Colonic mucosa (tissue), 4 donors: ENCODE results near the gene AGAP1. TPM values are rescaled to one million over a fixed set of nuclear protein-coding genes. Genes with fewer than 3 reads are reported as not detected.

Experiments
- DNase-seq: peaks from one replicate; pipeline ENCODE4 v3.0.0-alpha.2; 2020
- H3K27ac ChIP-seq: fragments of 200-600 bp; one replicate; pipeline ENCODE4 v1.8.0; 2021
- H3K27me3 ChIP-seq: fragments of 200-600 bp; one replicate; pipeline ENCODE4 v1.8.0; 2021
- H3K36me3 ChIP-seq: fragments of 200-600 bp; one replicate; pipeline ENCODE4 v1.8.0; 2021
- H3K4me1 ChIP-seq: fragments of 200-600 bp; one replicate; pipeline ENCODE4 v1.8.0; 2021; ENCODE audit warnings: mild to moderate bottlenecking
- H3K4me3 ChIP-seq: fragments of 200-600 bp; one replicate; pipeline ENCODE4 v1.8.0; 2021
- H3K9ac ChIP-seq, 2 donors: one replicate each; pipeline ENCODE4 v1.7.0; 2013; ENCODE audit warnings: control low read depth in 2 of 2, low read depth in 2 of 2, low read length in 2 of 2
- H3K9me3 ChIP-seq: fragments of 200-600 bp; one replicate; pipeline ENCODE4 v1.8.0; 2021
- CTCF ChIP-seq: fragments of 200-600 bp; IDR thresholded peaks from one replicate; pipeline ENCODE4 v1.8.0; 2022; ENCODE audit warnings: antibody characterized with exemption, mild to moderate bottlenecking
- intact Hi-C: fragments of 100-400 bp; cut with DNase I; formaldehyde crosslinking; loops from one replicate; pipeline ENCODE4 v1.14.1; 2022
- total RNA-seq, 2 donors: library from RNA; stranded (reverse); fragmentation: NEBNext Ultra II Directional in 1 of 2; extraction: Animal tissue kit (Norgen Biotek cat#: 25700) in 1 of 2; gene quantifications; one replicate each; pipeline ENCODE4 v1.2.1, GENCODE V29; 2021
- donor health status: healthy.
- donor health status: DM: no; HTN: no; CAD: no.
- donor health status: DM: no; HTN: no; CAD: no.

Gene AGAP1
- total RNA-seq, 2 donors from 2014 or later = 62.1 to 62.9 TPM

DNA sequence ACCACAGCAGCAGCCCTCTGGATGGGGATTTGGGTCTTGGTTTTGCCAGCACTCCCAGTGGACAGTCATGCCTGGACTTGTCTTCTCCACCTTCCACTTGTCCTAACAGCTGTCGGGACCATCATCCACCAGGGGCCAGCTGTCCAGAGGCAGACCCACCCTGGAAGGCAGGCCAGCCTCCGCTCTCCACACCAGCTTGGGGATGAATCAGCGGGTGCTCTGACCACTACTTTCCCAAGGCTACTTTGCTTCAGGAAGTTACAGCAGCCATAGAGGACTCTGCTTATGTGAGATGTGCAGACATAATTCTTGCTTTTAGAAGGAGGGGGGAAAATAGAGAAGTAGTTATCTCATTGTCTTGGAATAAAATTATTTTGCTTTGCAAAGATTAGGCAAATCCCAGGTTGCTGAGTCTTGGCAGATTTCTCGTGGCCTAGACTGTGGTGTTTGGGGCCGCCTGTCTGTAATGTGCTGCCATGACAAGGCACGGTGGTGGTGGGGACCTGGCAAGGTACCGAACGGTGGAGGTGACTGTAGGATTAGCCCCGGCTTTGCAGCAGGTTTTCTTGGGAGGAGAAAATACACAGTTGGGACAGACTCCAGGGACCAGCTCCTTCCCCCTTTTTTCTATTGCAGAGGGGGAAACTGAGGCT lies 148.7 kb downstream of the AGAP1 start:
- Histone ChIP-seq H3K27me3 (no peaks in the 10 kb centered on the region), H3K9ac (no peak overlapping the region), H3K4me1 (peaks cover 5% of the 10 kb centered on the region), H3K27ac (no peak overlapping the region), H3K4me3 (no peak overlapping the region), H3K9me3 (no peaks in the 10 kb centered on the region), H3K36me3 (no peaks in the 10 kb centered on the region)
- no peak for DNase-seq
- no peak for TF ChIP-seq CTCF
- intact Hi-C loops = no loop called here

DNA sequence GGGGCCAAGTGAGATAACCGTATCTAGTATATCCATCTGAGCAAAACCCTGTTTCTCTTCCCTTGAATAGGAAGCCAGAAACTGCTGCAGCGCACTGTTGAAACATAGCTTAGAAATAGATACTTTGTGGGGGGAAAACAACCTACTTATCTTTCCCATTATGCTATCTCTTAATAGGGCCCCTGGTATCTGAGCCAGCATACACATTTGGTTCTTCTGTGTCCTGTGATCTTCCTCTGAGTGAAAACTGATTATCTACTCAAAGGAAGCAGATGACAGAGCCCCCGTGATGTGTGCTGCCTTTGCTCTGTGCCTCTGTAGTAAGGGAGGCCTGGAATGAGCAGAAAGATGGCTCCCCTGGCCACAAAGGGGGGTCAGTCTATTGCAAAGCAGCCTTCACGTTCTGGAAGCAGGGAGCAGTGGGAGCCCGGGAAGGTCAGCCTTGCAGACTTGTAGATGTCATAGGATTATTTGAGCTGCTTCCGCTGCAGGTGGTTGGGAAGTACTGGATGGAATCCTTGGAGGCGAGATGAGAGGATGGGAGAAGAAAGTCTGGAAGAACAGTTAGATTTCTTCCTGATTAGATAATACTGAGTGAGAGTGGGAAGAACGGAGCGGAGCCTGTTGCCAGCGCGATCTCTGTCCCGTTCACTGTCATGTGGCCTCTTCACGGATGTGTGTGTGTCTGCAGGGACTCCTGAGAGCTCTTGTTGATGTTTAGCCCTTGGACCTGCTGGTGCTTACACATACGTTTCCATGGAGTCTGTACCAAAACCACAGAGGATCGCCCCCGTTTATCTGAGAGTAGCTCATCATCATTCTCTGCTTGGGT lies 150.1 kb downstream of the AGAP1 start:
- intact Hi-C loops = no loop called here
- no peak for TF ChIP-seq CTCF
- H3K27ac ChIP-seq = peak overlapping the region; percentile 1
- H3K9me3 ChIP-seq = no peaks in the 10 kb centered on the region
- no peaks in the 10 kb centered on the region for H3K27me3 ChIP-seq
- peaks cover 5% of the 10 kb centered on the region for H3K4me1 ChIP-seq
- H3K9ac ChIP-seq = no peak overlapping the region
- DNase-seq = no peak
- no peaks in the 10 kb centered on the region for H3K36me3 ChIP-seq
- H3K4me3 ChIP-seq = no peak overlapping the region

- no peak for TF ChIP-seq CTCF
- no peak overlapping the region for H3K27ac ChIP-seq
- intact Hi-C loops = no loop called here
Observed at GRCh38 chr2:235647264-235647663, 153.4 kb downstream of the AGAP1 start.

DNA sequence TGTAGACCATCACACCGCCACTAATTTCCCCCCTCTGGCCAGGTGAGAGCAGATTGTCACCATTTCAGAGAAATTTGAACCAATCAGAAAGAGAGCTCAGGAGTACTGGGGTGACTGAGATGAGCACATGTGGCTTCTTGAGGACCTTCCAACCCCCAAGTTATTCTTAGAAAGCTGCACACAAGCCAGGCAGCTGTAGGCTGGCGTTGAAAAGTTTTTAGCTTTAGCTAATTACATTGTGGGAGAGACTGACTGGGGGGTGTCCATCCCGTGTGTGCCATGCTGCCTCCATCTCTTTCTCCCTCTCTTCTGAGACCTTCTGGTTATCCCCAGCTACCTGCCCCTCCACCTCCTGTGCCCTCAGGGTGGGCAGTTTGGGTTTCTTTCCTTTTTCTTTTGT lies 154.0 kb downstream of the AGAP1 start:
- Histone ChIP-seq H3K4me3 (no peak overlapping the region), H3K27ac (no peak overlapping the region), H3K36me3 (no peaks in the 10 kb centered on the region), H3K4me1 (no peaks in the 10 kb centered on the region), H3K9ac (no peak overlapping the region), H3K9me3 (no peaks in the 10 kb centered on the region), H3K27me3 (no peaks in the 10 kb centered on the region)
- no peak for DNase-seq
- TF ChIP-seq CTCF = no peak
- intact Hi-C loops = no loop called here

More at GRCh38 chr2:235647264-235647663, 153.4 kb downstream of the AGAP1 start:
- H3K4me3 ChIP-seq = no peak overlapping the region
- no peak overlapping the region for H3K9ac ChIP-seq
- H3K4me1 ChIP-seq = no peaks in the 10 kb centered on the region
- H3K27me3 ChIP-seq = no peaks in the 10 kb centered on the region
- H3K9me3 ChIP-seq = no peaks in the 10 kb centered on the region
- no peak for DNase-seq
- no peaks in the 10 kb centered on the region for H3K36me3 ChIP-seq

DNA sequence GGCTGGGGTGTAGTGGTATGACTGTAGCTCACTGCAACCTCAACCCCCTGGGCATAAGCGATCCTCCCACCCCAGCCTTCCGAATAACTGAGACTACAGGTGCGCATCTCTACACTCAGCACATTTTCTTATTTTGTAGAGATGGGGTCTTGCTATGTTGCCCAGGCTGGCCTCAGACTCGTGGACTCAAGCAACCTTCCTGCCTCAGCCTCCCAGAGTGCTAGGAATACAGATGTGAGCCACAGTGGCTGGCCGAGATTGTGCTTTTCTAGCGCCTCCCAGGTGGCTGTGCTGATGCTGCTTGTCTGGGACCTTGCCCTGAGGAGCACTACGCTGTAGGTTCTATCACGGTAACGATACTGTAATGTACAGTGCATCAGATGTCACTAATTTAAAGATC lies 155.6 kb downstream of the AGAP1 start:
- H3K9me3 ChIP-seq = no peaks in the 10 kb centered on the region
- no peak overlapping the region for H3K4me3 ChIP-seq
- no peak overlapping the region for H3K9ac ChIP-seq
- intact Hi-C loops = no loop called here
- no peaks in the 10 kb centered on the region for H3K36me3 ChIP-seq
- H3K27ac ChIP-seq = no peak overlapping the region
- TF ChIP-seq CTCF = no peak
- H3K4me1 ChIP-seq = no peaks in the 10 kb centered on the region
- DNase-seq = no peak
- no peaks in the 10 kb centered on the region for H3K27me3 ChIP-seq
